Testis (tissue), 3 donors: ENCODE data around the gene IGSF9. TPM values are rescaled to one million over a fixed set of nuclear protein-coding genes. Genes with fewer than 3 reads are reported as not detected.

Source experiments
- DNase-seq: peaks from one replicate; pipeline ENCODE4 v3.0.0-alpha.2; 2019
- H3K27ac ChIP-seq, 2 donors: fragments of 200-600 bp; sonication (generic); one replicate each; pipeline ENCODE4 v1.5.1; 2019
- H3K27me3 ChIP-seq: fragments of 200-600 bp; sonication (generic); one replicate; pipeline ENCODE4 v1.5.1; 2019
- H3K36me3 ChIP-seq: fragments of 200-600 bp; sonication (generic); one replicate; pipeline ENCODE4 v1.5.1; 2017; ENCODE audit warnings: low read depth; ENCODE audit errors: missing control alignments
- H3K4me1 ChIP-seq: fragments of 200-600 bp; sonication (generic); one replicate; pipeline ENCODE4 v1.5.1; 2019
- H3K4me3 ChIP-seq, 2 donors: fragments of 200-600 bp; sonication (generic); one replicate each; pipeline ENCODE4 v1.5.1; 2017 to 2019
- H3K9me3 ChIP-seq: fragments of 200-600 bp; sonication (generic); one replicate; pipeline ENCODE4 v1.5.1; 2017
- POLR2A ChIP-seq: fragments of 450-650 bp; IDR thresholded peaks from one replicate; pipeline ENCODE4 v1.6.1; 2017; ENCODE audit warnings: antibody characterized with exemption, mild to moderate bottlenecking, moderate library complexity
- WGBS, 2 donors: methylation state at CpG; one replicate each; pipeline ENCODE4 v1.1.5; 2018; 5-methylcytosine and 5-hydroxymethylcytosine counted together
- intact Hi-C: fragments of 100-400 bp; cut with DNase I; formaldehyde crosslinking; loops from one replicate; pipeline ENCODE4 v1.15.1; 2023; ENCODE audit warnings: low total_unique reads
- polyA plus RNA-seq: library from polyadenylated mRNA; stranded (reverse); fragments of 350-450 nt; fragmentation: Illumina TruSeq; extraction: RNeasy Lipid Tissue Mini Kit (QIAGEN cat#74804); gene quantifications from one replicate; pipeline ENCODE4 v1.2.3, GENCODE V29; 2014; ENCODE audit warnings: low read depth, low replicate concordance; ENCODE audit not compliant: insufficient read depth
- total RNA-seq, 2 donors: library from RNA; depleted of rRNA; stranded (reverse); fragments of >200 nt; gene quantifications; one replicate each; pipeline ENCODE4 v1.2.3, GENCODE V29; 2016
- TF ChIP-seq, protein P1 (sequence below), 3 experiments: fragments of 450-650 bp in 2 of 3; fragments of 200-600 bp in 1 of 3; sonication (generic) in 1 of 3; IDR thresholded peaks; one replicate each; pipeline ENCODE4 v1.5.1; 2016 to 2019; ENCODE audit warnings: antibody characterized with exemption in 3 of 3, mild to moderate bottlenecking in 2 of 3, moderate library complexity in 1 of 3

IGSF9 gene
- total and polyA plus RNA-seq, 3 donors from 2014 or later, result 4.8 to 10.2 (median 7.9) TPM

- H3K27me3 ChIP-seq, result no peaks in the 10 kb centered on the region
- TF ChIP-seq, protein P1, sequence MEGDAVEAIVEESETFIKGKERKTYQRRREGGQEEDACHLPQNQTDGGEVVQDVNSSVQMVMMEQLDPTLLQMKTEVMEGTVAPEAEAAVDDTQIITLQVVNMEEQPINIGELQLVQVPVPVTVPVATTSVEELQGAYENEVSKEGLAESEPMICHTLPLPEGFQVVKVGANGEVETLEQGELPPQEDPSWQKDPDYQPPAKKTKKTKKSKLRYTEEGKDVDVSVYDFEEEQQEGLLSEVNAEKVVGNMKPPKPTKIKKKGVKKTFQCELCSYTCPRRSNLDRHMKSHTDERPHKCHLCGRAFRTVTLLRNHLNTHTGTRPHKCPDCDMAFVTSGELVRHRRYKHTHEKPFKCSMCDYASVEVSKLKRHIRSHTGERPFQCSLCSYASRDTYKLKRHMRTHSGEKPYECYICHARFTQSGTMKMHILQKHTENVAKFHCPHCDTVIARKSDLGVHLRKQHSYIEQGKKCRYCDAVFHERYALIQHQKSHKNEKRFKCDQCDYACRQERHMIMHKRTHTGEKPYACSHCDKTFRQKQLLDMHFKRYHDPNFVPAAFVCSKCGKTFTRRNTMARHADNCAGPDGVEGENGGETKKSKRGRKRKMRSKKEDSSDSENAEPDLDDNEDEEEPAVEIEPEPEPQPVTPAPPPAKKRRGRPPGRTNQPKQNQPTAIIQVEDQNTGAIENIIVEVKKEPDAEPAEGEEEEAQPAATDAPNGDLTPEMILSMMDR (IDR thresholded peaks at IDR 0.05), result peak in 1 of 3 experiments; percentile 5
- peak; percentile 28 for TF ChIP-seq POLR2A
- peak within 1 kb of the TSS; percentile 74 to 91 for H3K27ac ChIP-seq
- peak; percentile 94 for DNase-seq
- H3K4me1 ChIP-seq, result peaks cover 28% of the 10 kb centered on the region
- WGBS, 2 donors, result 0 to 1% methylated on average over 11 to 54 of the region's 58 CpGs
- no peaks in the 10 kb centered on the region for H3K9me3 ChIP-seq
- no peaks in the 10 kb centered on the region for H3K36me3 ChIP-seq
- intact Hi-C loops, result no loop called here
- H3K4me3 ChIP-seq, result peak within 1 kb of the TSS; percentile 64 to 88
Measured at GRCh38 chr1:159924791-159925718, 20.4 kb downstream of the IGSF9 start, which contains the start of gene TAGLN2. Gene TAGLN2, minus strand, starts transcription at chr1:159925507. Its CDS starts 4,998 bp downstream, at chr1:159920509.

GRCh38 chr1:159924025-159924790, 21.2 kb downstream of the IGSF9 start:
- peaks cover 28% of the 10 kb centered on the region for H3K4me1 ChIP-seq
- intact Hi-C loops, result no loop called here

DNA sequence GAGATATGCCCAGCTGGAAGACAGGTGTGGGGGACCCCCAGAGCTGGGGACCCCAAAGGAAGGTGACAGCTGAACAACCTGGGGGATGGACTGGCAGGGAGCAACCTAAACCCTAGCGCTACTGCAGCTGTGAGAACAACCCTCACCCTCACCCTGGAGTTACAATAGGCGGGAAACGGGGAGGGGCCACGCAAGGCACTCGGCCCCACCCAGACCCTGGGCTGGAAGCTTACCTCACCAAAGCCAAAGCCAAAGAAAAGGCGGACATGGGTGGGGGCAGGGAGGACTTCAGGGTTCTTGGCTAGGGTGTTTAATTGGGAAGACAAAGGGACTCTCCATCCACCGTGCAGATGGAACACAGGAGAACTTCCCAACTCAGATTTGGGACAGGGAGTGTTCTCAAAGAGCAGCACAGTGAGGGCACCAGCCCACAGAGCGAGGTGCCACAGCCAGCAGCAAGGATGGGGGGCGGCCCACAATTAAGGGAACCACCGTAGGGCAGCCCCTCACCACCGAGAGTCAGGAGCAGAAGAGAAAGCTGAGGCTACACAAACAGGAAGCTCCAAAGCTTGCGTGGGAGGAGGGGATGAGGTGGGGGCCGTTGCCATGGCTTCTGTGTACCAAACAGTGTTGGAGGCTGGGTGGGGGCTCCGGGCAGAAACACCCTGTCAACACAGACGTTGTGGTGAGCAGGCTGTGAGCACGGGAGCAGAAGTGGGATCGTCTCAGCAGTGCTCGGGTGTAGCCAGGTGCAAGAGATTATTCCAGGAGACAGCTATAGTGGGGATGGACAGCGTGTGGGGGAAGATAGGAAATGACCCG, 22.0 kb downstream of the IGSF9 start:
- Histone ChIP-seq H3K36me3 (no peaks in the 10 kb centered on the region), H3K4me3 (peak overlapping the region; percentile 64 to 88), H3K27me3 (no peaks in the 10 kb centered on the region), H3K4me1 (peaks cover 28% of the 10 kb centered on the region), H3K27ac (peak overlapping the region; percentile 74 to 91), H3K9me3 (no peaks in the 10 kb centered on the region)
- DNase-seq, result peak; percentile 87
- TF ChIP-seq, protein P1 (IDR thresholded peaks at IDR 0.05), result no peak
- TF ChIP-seq POLR2A, result no peak
- 9 to 11% methylated on average over 20 of the region's 20 CpGs for WGBS, 2 donors
- intact Hi-C loops, result no loop called here

More at GRCh38 chr1:159924025-159924790, 21.2 kb downstream of the IGSF9 start:
- TF ChIP-seq POLR2A, result no peak
- TF ChIP-seq, protein P1 (IDR thresholded peaks at IDR 0.05), result no peak
- DNase-seq, result peak; percentile 83
- Histone ChIP-seq H3K9me3 (no peaks in the 10 kb centered on the region), H3K27me3 (no peaks in the 10 kb centered on the region), H3K27ac (peak overlapping the region; percentile 74 to 91), H3K36me3 (no peaks in the 10 kb centered on the region), H3K4me3 (peak overlapping the region; percentile 64 to 88)
- 2 to 4% methylated on average over 11 to 31 of the region's 31 CpGs for WGBS, 2 donors

DNA sequence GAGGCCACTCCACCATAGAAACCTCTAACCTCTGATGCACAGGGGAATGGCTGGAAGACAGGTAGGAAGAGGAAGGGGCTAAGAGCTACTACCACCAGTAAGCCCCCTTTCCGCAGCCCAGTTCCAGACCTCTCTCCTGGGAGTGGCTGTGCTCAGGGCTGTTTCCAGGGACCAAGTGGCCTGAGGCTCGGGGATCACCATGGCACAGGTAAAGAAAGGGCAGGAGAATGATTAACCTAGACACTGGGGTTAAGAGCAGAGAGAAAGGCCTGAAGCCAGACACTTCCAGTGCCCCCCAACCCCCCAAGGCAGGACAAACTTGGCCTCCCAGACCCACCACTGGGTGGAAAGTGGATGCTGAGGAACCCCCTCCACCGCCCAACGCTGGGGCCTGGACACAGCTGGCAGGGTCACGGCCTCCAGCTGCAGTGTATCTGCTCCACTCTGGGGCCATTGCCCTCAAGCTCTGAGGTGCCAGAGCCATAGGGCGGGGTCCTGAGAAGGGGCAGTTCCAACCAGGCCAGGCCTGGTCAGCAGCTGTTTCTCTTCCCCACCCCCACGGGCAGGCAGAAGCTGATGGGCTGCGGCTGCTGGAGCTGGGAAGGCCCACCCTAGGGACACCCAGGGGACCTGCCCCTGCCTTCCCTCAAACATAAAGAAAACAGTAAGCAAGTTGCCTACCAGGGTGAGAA, 22.8 kb downstream of the IGSF9 start:
- Histone ChIP-seq H3K36me3 (no peaks in the 10 kb centered on the region), H3K27ac (peak overlapping the region; percentile 32 to 91), H3K4me3 (peak overlapping the region in 1 of 2 donors; percentile 88), H3K4me1 (peaks cover 28% of the 10 kb centered on the region), H3K9me3 (no peaks in the 10 kb centered on the region), H3K27me3 (no peaks in the 10 kb centered on the region)
- no peak for TF ChIP-seq POLR2A
- 57 to 66% methylated on average over 6 to 7 of the region's 8 CpGs for WGBS, 2 donors
- intact Hi-C loops, result no loop called here
- no peak for DNase-seq
